Mucosa of rectum (tissue), 2 donors: ENCODE data around the gene KRTAP10-5.
"Not testable (repeated sequence)": the region's sequence is repeated elsewhere in the genome, so short reads cannot be mapped to it uniquely, and the experiment has no call there.

Experiments
- H3K27ac ChIP-seq, 2 donors: one replicate each; pipeline ENCODE4 v1.7.0; 2013; ENCODE audit warnings: inconsistent platforms in 2 of 2, low read depth in 2 of 2, low read length in 2 of 2
- H3K27me3 ChIP-seq, 2 donors: one replicate each; pipeline ENCODE4 v1.7.0; 2013; ENCODE audit warnings: low read length in 2 of 2; ENCODE audit not compliant: control insufficient read depth in 2 of 2, insufficient read depth in 2 of 2
- H3K36me3 ChIP-seq, 2 donors: one replicate each; pipeline ENCODE4 v1.7.0; 2013; ENCODE audit warnings: low read length in 2 of 2; ENCODE audit not compliant: control insufficient read depth in 2 of 2, insufficient read depth in 2 of 2
- H3K4me1 ChIP-seq, 2 donors: one replicate each; pipeline ENCODE4 v1.7.0; 2013; ENCODE audit warnings: low read length in 2 of 2, mild to moderate bottlenecking in 1 of 2; ENCODE audit not compliant: control insufficient read depth in 2 of 2, insufficient read depth in 2 of 2
- H3K4me3 ChIP-seq, 2 donors: one replicate each; pipeline ENCODE4 v1.7.0; 2013; ENCODE audit warnings: low read length in 2 of 2
- H3K9ac ChIP-seq, 2 donors: one replicate each; pipeline ENCODE4 v1.7.0; 2013; ENCODE audit warnings: low read length in 2 of 2, low read depth in 1 of 2, mild to moderate bottlenecking in 1 of 2
- H3K9me3 ChIP-seq, 2 donors: one replicate each; pipeline ENCODE4 v1.7.0; 2013; ENCODE audit warnings: low read length in 2 of 2; ENCODE audit not compliant: control insufficient read depth in 2 of 2
- donor health status: healthy.
- donor health status: Normal muscosa, but diverticular disease.

Gene KRTAP10-5, protein sequence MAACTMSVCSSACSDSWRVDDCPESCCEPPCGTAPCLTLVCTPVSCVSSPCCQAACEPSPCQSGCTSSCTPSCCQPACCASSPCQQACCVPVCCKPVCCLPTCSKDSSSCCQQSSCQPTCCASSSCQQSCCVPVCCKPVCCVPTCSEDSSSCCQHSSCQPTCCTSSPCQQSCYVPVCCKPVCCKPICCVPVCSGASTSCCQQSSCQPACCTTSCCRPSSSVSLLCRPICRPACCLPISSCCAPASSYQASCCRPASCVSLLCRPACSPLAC

DNA sequence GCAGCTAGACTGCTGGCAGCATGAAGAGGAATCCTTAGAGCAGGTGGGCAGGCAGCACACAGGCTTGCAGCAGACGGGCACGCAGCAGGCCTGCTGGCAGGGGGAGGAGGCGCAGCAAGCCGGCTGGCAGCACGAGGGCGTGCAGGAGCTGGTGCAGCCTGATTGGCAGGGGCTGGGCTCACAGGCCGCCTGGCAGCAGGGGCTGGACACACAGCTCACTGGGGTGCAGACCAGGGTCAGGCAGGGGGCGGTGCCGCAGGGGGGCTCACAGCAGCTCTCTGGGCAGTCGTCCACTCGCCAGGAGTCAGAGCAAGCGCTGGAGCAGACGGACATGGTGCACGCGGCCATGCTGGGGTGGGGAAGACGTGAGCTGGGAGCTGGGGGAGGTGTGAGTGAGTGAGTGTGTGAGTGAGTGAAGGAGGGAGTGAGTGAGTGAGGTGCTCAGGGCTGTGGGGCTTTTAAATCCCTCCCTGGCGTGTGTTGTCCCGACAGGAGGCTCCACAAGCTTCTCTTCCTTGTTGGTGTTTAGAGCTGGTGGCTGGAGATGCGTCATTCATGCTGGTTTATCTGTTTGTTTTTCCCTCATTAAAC is at the start of gene KRTAP10-5:
TSS of gene KRTAP10-5 (minus strand) at position 374 of the 591 bp plus-strand sequence. CDS start at position 348, 26 bp downstream.
- Histone ChIP-seq H3K4me1 (peaks cover 0 to 10% of the 10 kb centered on the region in 2 donors), H3K9ac (peak within 1 kb of the TSS in 1 of 2 donors; percentile 53), H3K4me3 (peak within 1 kb of the TSS; percentile 20 to 52)
- H3K9me3 ChIP-seq, H3K27ac ChIP-seq, H3K27me3 ChIP-seq, H3K36me3 ChIP-seq: not testable (repeated sequence)

DNA sequence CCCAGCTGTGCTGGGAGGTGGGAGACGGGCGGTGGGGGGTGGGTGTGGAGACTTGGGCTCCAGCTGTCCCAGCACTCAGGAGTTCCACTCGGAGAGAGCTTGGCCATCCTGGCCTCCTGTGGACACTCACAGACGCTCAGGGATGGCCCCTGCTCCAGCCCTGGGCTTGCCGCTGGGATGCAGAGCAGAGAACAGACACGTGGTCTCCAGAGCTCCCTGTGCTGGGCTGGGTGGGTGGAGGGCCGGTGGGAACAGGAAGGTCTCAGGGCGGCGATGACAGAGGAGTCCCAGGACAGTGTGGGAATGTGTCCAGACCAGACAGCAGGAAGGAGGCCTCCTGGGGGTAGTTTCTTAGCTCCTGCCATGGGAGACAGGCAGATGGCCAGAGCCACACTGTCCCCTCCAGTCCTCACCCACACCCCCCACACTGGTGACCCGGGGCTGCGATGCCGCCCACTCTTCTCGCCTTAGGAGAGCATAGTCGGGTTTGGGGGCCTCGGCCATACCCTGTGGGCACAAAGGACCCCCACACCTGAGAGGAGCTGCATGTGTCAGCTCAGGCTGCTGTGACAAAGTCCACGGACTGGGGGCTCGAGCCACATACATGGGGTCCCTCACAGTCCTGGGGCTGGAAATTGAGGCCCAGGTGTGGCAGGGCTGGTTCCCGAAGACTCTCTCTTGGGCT is 48.4 kb upstream of the KRTAP10-5 start:
- Histone ChIP-seq H3K36me3 (no peaks in the 10 kb centered on the region), H3K9me3 (peaks cover 0 to 3% of the 10 kb centered on the region in 2 donors), H3K9ac (no peak overlapping the region)

DNA sequence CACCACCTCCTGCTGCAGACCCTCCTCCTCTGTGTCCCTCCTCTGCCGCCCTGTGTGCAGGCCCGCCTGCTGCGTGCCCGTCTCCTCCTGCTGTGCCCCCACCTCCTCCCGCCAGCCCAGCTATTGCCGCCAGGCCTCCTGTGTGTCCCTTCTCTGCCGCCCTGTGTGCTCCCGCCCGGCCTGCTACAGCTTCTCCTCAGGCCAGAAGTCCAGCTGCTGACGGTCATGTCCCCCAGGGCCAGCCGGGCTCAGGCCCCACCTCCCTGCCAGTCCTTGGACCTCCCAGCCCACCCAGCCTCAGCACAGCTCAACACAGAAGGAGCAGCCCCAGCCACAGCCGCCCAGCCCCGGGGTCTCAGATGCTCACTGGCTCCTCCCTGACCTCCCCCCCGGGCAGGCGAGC is 47.4 kb upstream of the KRTAP10-5 start:
- not testable (repeated sequence) for H3K36me3 ChIP-seq, H3K27ac ChIP-seq, H3K9ac ChIP-seq, H3K4me1 ChIP-seq, H3K9me3 ChIP-seq, H3K27me3 ChIP-seq, H3K4me3 ChIP-seq

More for the DNA sequence above, 48.4 kb upstream of the KRTAP10-5 start:
- Histone ChIP-seq H3K4me1 (no peaks in the 10 kb centered on the region), H3K27me3 (no peaks in the 10 kb centered on the region), H3K4me3 (no peak overlapping the region), H3K27ac (no peak overlapping the region)

DNA sequence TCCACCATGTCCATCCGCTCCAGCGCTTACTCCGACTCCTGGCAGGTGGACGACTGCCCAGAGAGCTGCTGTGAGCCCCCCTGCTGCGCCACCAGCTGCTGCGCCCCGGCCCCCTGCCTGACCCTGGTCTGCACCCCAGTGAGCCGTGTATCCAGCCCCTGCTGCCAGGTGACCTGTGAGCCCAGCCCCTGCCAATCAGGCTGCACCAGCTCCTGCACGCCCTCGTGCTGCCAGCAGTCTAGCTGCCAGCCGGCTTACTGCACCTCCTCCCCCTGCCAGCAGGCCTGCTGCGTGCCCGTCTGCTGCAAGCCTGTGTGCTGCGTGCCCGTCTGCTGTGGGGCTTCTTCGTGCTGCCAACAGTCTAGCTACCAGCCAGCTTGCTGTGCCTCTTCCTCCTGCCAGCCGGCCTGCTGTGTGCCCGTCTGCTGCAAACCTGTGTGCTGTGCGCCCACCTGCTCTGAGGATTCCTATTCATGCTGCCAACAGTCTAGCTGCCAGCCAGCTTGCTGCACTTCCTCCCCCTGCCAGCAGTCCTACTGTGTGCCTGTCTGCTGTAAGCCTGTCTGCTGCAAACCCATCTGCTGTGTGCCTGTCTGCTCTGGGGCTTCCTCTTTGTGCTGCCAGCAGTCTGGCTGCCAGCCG is 46.9 kb upstream of the KRTAP10-5 start:
- not testable (repeated sequence) for H3K4me1 ChIP-seq, H3K4me3 ChIP-seq, H3K9ac ChIP-seq, H3K36me3 ChIP-seq, H3K9me3 ChIP-seq, H3K27ac ChIP-seq, H3K27me3 ChIP-seq

DNA sequence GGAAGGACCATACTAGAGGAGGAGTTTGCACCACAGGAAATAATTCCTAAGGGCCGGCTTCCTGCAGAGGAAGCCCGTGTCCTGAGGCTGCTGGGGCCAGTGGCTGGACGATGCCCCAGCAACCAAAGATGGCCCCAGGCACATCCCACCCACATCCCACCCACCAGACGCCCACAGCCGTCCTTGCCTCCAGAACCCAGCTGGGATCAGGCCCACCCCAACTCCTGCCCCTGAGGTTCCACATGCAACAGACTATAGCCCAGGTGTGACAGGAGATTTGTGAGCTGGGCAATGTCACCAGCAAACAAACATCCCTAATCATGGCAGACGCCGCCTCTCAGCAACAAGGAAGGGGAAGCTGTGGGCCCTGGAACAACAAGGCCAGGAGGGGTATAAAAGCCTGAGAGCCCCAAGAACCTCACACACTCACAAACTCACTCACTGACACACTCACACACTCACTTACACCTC is 46.3 kb upstream of the KRTAP10-5 start, which contains the start of gene KRTAP10-9:
TSS of gene KRTAP10-9 (plus strand) at position 421 of the 471 bp plus-strand sequence. CDS start 79 bp downstream, outside the sequence.
- Histone ChIP-seq H3K27me3 (no peaks in the 10 kb centered on the region), H3K27ac (no peak within 1 kb of the TSS), H3K36me3 (no peaks in the 10 kb centered on the region), H3K9ac (no peak within 1 kb of the TSS), H3K4me1 (no peaks in the 10 kb centered on the region), H3K4me3 (no peak within 1 kb of the TSS), H3K9me3 (peaks cover 0 to 4% of the 10 kb centered on the region in 2 donors)

DNA sequence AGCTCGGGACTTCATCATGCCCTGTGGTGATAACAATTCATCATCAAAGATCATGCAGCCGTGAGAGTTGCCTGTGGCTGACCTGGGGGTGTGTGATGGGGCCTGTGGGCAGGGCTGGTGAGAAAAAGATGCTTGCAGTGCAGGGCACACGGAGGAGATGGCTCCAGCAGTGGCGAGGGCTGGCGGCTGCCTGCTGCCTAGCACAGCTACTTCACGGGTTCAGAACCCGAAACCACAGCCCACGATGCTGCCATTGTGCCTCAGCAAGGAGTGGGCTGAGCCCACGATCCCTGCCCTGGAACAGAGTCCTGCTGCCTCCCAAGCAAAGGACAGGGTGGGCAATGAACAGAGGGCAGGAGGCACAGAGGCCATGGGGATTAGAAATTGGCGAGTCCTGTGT is 45.9 kb upstream of the KRTAP10-5 start:
- H3K4me1 ChIP-seq = no peaks in the 10 kb centered on the region
- no peak overlapping the region for H3K4me3 ChIP-seq
- no peaks in the 10 kb centered on the region for H3K36me3 ChIP-seq
- no peak overlapping the region for H3K9ac ChIP-seq
- no peak overlapping the region for H3K27ac ChIP-seq
- H3K9me3 ChIP-seq = peaks cover 0 to 3% of the 10 kb centered on the region in 2 donors
- no peaks in the 10 kb centered on the region for H3K27me3 ChIP-seq

DNA sequence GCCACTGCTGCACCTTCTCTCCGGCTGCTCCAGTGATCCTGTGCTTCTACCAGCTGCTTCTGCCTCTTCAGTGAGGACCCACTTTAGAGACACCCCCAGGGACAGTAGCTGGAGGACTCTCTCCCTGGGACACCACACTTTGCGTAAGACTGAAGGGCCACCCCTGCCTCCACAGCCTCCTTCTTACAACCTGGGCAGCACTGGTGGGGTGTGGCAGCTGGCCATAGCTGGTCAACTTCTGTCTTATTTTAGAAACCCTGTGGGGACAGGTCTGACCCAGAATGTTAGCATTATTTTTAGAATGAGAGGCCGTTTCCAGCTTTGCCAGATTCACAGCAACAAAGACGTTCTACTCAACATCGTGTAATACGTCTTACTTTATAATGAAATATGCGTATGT is 45.4 kb upstream of the KRTAP10-5 start:
- H3K36me3 ChIP-seq = no peaks in the 10 kb centered on the region
- H3K27me3 ChIP-seq = no peaks in the 10 kb centered on the region
- no peak overlapping the region for H3K4me3 ChIP-seq
- H3K9ac ChIP-seq = no peak overlapping the region
- H3K4me1 ChIP-seq = no peaks in the 10 kb centered on the region
- H3K9me3 ChIP-seq = peaks cover 0 to 2% of the 10 kb centered on the region in 2 donors
- no peak overlapping the region for H3K27ac ChIP-seq

DNA sequence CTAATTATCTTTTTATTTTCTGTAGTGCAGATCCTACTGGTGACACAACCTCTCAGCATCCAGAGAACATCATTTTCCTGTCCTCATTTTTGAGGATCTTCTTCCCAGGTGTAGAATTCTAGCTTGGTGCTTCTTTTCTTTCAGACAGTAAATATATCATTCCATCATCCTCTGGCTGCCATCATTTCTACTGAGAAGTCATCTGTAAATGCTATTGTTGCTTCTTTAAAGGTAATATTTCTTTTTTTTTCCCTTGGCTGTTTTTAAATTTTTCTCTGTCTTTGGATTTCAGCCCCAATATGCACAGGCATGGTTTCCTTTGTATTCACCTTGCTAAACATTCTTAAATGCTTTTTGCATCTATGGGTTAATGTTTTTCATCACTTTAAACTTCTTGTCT is 43.2 kb upstream of the KRTAP10-5 start:
- H3K4me3 ChIP-seq = no peak overlapping the region
- no peaks in the 10 kb centered on the region for H3K4me1 ChIP-seq
- no peaks in the 10 kb centered on the region for H3K36me3 ChIP-seq
- peaks cover 0 to 2% of the 10 kb centered on the region in 2 donors for H3K9me3 ChIP-seq
- H3K9ac ChIP-seq = no peak overlapping the region
- no peaks in the 10 kb centered on the region for H3K27me3 ChIP-seq
- H3K27ac ChIP-seq = no peak overlapping the region

DNA sequence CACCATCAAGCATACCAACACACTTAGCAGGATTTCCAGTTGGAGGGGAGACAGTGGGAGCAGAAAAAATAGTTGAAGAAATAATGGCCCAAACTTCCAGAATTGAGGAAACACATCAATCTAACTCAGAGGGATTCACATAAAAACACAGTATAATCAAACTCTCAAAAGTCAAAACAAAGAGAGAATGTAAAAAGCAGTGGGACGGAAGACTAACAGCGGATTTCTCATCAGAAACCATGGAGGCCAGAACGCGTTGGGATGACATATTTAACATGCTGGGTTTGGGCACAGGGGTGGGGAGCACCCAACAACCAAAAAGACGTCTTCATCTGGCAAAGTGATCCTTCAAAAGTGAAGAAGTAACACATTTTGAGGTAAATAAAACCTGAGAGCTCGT is 39.5 kb upstream of the KRTAP10-5 start:
- Histone ChIP-seq H3K9me3 (peaks cover 0 to 2% of the 10 kb centered on the region in 2 donors), H3K27me3 (no peaks in the 10 kb centered on the region), H3K9ac (no peak overlapping the region), H3K4me3 (no peak overlapping the region), H3K36me3 (no peaks in the 10 kb centered on the region), H3K27ac (no peak overlapping the region), H3K4me1 (no peaks in the 10 kb centered on the region)

DNA sequence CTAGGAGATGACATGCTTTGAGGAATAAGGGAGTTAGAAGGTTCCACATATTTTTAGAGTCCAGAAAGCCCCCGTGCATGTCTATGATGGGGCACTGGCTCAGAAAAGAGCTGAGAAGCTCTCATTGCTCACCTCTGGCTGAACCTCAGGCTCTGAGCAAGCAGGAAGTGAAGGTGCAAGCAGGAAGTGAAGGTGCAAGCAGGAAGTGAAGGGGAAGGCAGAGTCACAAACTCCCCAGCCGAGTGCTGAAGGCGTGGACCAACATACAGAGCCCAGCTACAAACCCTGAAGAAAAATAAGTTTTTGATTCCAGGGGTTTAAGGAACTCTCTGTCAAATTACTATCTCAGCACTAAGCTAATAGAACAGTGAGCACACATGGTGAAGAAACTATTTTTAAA is 38.5 kb upstream of the KRTAP10-5 start:
- peaks cover 0 to 2% of the 10 kb centered on the region in 2 donors for H3K9me3 ChIP-seq
- no peaks in the 10 kb centered on the region for H3K27me3 ChIP-seq
- H3K36me3 ChIP-seq = no peaks in the 10 kb centered on the region
- no peaks in the 10 kb centered on the region for H3K4me1 ChIP-seq
- peak overlapping the region in 1 of 2 donors; percentile 65 for H3K27ac ChIP-seq
- no peak overlapping the region for H3K4me3 ChIP-seq
- H3K9ac ChIP-seq = no peak overlapping the region
